ENCODE measurements around the gene CHL1.

Gene CHL1

GRCh38 chr3:280681-281080 lies 84.1 kb downstream of the CHL1 start:
- DNase-seq (ENCODE audit: extremely low spot score): no peak
- ChIA-PET POLR2A (no interaction called here), CTCF (interaction anchor here (1.1 kb wide), 1 partner anchor 13 kb away, joined by 3 read pairs; no protein-coding TSS in a partner anchor)
- no peak for TF ChIP-seq CTCF (IDR thresholded peaks at IDR 0.05; ENCODE audit: control extremely low read depth, extremely low read depth, low read depth, missing control alignments)

DNA sequence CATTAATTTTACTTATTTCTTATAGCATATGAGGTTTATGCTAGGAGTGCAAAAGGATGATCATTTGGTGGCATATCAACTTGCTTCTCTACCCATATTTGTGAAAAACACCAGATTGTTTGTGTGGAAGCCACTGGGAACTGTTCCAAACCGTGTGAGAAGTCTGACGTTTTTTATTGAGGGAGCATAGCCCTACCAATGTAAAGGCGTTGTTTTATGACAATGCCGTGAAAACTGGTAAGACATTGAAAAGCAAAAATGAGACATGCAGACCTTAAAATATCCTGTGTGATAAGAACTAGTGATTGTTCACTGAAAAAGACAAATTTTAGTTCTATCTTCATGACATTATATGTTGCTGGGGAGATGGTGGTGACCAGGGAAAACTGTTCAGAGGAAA lies 87.8 kb downstream of the CHL1 start:
- ChIA-PET CTCF (no interaction called here), POLR2A (no interaction called here)
- no peak for TF ChIP-seq CTCF (IDR thresholded peaks at IDR 0.05; ENCODE audit: control extremely low read depth, extremely low read depth, low read depth, missing control alignments)
- no peak for DNase-seq (ENCODE audit: extremely low spot score)

DNA sequence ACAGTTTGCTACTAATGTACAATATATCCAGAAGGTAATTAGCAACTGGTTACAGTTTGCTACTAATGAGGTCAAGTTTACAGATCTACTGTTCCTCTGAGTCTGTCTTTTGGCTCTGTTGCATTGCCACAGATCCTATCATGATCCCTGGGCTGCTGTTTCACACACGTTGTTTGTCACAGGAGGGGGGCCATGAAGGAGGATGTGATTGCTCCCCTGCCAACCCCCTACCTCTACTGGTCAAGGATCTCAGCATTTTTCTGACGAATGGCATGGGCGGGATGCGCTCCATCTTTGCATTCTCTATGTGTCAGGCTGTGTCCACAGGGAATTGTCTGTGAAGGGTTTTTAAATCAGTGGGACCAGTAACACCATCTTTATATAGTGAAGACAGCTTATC lies 91.9 kb downstream of the CHL1 start:
- DNase-seq (ENCODE audit: extremely low spot score): no peak
- ChIA-PET CTCF (no interaction called here), POLR2A (no interaction called here)
- TF ChIP-seq CTCF (IDR thresholded peaks at IDR 0.05; ENCODE audit: control extremely low read depth, extremely low read depth, low read depth, missing control alignments): no peak

GRCh38 chr3:291028-291427 lies 94.5 kb downstream of the CHL1 start:
- DNase-seq (ENCODE audit: extremely low spot score): no peak
- TF ChIP-seq CTCF (IDR thresholded peaks at IDR 0.05; ENCODE audit: control extremely low read depth, extremely low read depth, low read depth, missing control alignments): no peak
- CTCF ChIA-PET: interaction anchor here (1.3 kb wide), 1 partner anchor 28 kb away, joined by 3 read pairs; no protein-coding TSS in a partner anchor
- POLR2A ChIA-PET: no interaction called here

- POLR2A ChIA-PET: no interaction called here
- no peak for TF ChIP-seq CTCF (IDR thresholded peaks at IDR 0.05; ENCODE audit: control extremely low read depth, extremely low read depth, low read depth, missing control alignments)
- DNase-seq (ENCODE audit: extremely low spot score): no peak
- CTCF ChIA-PET: no interaction called here
Measured at GRCh38 chr3:291646-292436, 95.3 kb downstream of the CHL1 start.

GRCh38 chr3:294096-294495 lies 97.5 kb downstream of the CHL1 start:
- no peak for TF ChIP-seq CTCF (IDR thresholded peaks at IDR 0.05; ENCODE audit: control extremely low read depth, extremely low read depth, low read depth, missing control alignments)
- CTCF ChIA-PET: interaction anchor here (1.3 kb wide), 1 partner anchor 14 kb away, joined by 3 read pairs; no protein-coding TSS in a partner anchor
- POLR2A ChIA-PET: no interaction called here
- DNase-seq (ENCODE audit: extremely low spot score): no peak
